T-helper 2 cell treated with Interferon-gamma antibody and Interleukin-4, amounts not matched to agents 100 ng/mL and 5 ng/mL, for 36 hours (primary cell): ENCODE data around the gene POU6F2. TPM values are rescaled to one million over a fixed set of nuclear protein-coding genes. Genes with fewer than 3 reads are reported as not detected.

ENCODE experiments used
- intact Hi-C: fragments of 100-400 bp; cut with micrococcal nuclease; formaldehyde crosslinking; loops from one replicate; pipeline ENCODE4 v1.15.1; 2023
- total RNA-seq: library from RNA; stranded (reverse); gene quantifications from 2 replicates; pipeline ENCODE4 v1.2.3, GENCODE V29; 2022

POU6F2 gene
- total RNA-seq, 1 donor from 2014 or later: not detected

- intact Hi-C loops: no loop called here
Observed at GRCh38 chr7:39430909-39431641, 453.4 kb downstream of the POU6F2 start.

GRCh38 chr7:39432368-39432767, 454.7 kb downstream of the POU6F2 start:
- intact Hi-C loops: no loop called here

GRCh38 chr7:39432807-39433416, 455.2 kb downstream of the POU6F2 start:
- intact Hi-C loops: no loop called here

- intact Hi-C loops: no loop called here
Observed at GRCh38 chr7:39433550-39433949, 455.8 kb downstream of the POU6F2 start.

- intact Hi-C loops: no loop called here
Observed at GRCh38 chr7:39434012-39434411, 456.3 kb downstream of the POU6F2 start.

GRCh38 chr7:39446546-39446945, 468.8 kb downstream of the POU6F2 start:
- intact Hi-C loops: no loop called here

- intact Hi-C loops: loop anchor here (5.0 kb wide), 1 partner anchor 295 kb away; no protein-coding TSS in a partner anchor
Observed at GRCh38 chr7:39451901-39452300, 474.2 kb downstream of the POU6F2 start.

- intact Hi-C loops: loop anchor here (1.0 to 5.0 kb wide), 2 partner anchors 66 to 293 kb away; no protein-coding TSS in a partner anchor
Observed at GRCh38 chr7:39453743-39454355, 476.1 kb downstream of the POU6F2 start.

GRCh38 chr7:39458061-39458745, 480.5 kb downstream of the POU6F2 start:
- intact Hi-C loops: no loop called here

GRCh38 chr7:39459636-39460035, 481.9 kb downstream of the POU6F2 start:
- intact Hi-C loops: no loop called here

- intact Hi-C loops: no loop called here
Observed at GRCh38 chr7:39460486-39460885, 482.8 kb downstream of the POU6F2 start.

- intact Hi-C loops: no loop called here
Observed at GRCh38 chr7:39461263-39461820, 483.6 kb downstream of the POU6F2 start.

GRCh38 chr7:39463252-39463651, 485.5 kb downstream of the POU6F2 start:
- intact Hi-C loops: no loop called here

- intact Hi-C loops: loop anchor here (1.0 kb wide), 1 partner anchor 532 kb away; no protein-coding TSS in a partner anchor
Observed at GRCh38 chr7:39464350-39465054, 486.8 kb downstream of the POU6F2 start.

- intact Hi-C loops: loop anchor here (1.0 kb wide), 1 partner anchor 533 kb away; no protein-coding TSS in a partner anchor
Observed at GRCh38 chr7:39465055-39465929, 487.6 kb downstream of the POU6F2 start.

GRCh38 chr7:39468261-39468660, 490.6 kb downstream of the POU6F2 start:
- intact Hi-C loops: no loop called here

GRCh38 chr7:39468808-39469374, 491.2 kb downstream of the POU6F2 start:
- intact Hi-C loops: no loop called here

- intact Hi-C loops: no loop called here
Observed at GRCh38 chr7:39480901-39481300, 503.2 kb downstream of the POU6F2 start.
